ENCODE data around the gene XXYLT1.

The XXYLT1 gene

DNA sequence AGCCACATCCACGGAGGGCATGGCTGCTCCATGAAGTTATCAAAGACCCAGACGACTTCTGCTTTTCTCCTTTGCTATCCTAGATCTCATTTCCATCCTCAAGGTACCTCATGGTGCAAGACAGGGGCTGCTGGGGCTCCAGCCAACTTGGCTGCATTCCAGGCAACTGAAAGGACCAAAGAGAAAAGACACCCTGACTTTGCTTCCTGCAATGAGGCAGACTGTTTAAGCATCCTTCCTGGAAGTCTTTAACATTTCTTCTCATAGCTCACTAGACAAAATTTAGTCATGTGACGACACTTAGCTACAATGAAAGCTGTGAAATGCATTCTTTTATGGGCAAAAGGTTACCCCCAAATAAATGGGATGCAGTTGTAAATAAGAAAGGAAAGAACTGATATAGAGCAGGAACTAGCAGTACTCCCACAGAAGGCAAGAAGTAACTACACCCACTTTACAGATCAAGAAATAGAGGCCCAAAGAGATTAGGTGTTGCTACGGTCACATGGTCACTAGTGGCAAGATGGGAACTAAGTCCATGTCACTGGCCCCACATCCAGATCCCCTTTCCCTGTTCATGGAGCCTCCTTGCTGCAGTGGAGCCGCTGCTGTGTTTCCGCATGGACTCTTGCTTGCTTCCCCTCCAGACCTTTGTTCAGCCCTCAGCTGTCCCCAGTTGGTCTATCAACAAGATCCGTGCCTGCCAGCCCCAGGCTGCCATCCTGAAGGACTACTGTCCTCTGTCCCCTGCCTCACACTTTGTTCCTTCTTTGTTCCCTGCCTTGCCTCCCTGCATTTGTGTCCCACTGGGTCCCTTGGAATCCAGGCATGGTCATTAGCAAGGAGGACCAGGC is 107.0 kb downstream of the XXYLT1 start:
- DNase-seq: peak; percentile 27

DNA sequence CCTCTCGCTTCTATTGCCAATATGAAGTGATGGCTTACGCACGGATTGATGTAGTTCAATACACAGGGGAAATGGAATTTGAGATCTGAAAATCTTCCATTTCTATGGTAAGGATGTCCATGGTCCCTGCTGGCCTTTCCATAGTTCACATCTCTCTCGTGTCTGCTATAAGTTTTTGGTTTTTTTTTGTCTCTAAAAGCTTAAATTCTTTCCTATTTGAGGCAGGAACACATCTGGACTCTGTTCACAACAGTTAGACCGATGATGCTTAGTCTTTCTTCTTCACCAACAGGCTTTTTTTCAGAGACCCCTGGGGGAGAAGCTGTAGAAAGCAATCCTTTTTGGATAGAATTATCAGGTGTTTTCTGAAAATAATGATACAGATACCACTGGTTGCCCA is 108.1 kb downstream of the XXYLT1 start:
- DNase-seq: no peak

DNA sequence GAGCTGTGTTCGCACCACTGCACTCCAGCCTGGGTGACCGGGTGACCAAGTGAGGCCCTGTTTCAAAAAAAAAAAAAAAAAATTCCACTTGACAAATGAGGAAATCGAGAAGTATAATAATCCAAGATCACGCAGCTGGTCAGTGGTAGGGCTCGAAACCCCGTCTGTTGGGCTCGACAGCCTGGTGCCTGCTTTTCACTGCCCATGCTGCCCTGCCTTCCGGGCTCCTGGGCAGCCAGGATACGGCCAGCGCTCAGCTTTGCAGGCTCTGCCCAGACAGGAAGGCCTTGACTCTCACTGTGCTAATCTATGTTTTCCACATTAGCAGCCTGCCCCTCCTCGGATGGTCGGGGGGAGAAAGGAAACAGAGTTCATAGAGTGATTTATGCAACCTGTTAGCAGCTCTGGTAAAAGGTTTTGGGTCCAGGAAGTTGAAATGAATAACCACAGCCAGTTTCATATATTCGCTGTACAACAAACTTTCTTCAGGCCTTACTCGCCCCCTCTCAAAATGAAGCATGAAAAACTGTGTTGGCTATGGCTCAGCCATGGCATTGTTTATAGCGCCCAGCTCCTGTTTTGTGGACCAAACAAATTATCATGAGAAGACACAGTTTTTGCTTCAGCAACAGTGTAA is 108.8 kb downstream of the XXYLT1 start:
- DNase-seq: peak; percentile 72

DNA sequence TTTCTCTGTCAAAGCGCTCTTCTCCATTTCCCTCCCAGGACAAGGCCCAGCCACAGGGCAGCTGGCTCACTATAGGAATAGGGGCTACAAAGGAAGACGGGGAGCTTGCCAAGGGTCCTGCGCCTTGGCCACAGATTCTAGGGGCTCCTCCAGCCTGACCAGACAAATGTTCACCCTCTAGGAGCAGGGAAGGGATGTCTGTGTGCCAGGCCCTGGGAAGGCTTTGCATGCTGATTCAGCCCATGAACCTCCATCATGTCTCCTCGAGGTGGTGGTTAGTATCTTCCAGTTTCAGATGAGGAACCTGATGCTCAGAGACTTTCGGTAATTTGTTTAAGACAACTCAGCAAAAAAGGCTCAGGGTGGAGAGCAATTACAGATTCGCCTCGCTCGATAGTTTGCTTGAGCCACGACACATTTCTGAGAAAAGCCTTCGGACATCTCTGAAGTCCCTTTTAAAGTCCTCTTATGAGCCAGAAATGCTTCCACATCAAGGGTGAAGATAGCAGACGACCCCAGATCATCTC is 110.0 kb downstream of the XXYLT1 start:
- DNase-seq: no peak

DNA sequence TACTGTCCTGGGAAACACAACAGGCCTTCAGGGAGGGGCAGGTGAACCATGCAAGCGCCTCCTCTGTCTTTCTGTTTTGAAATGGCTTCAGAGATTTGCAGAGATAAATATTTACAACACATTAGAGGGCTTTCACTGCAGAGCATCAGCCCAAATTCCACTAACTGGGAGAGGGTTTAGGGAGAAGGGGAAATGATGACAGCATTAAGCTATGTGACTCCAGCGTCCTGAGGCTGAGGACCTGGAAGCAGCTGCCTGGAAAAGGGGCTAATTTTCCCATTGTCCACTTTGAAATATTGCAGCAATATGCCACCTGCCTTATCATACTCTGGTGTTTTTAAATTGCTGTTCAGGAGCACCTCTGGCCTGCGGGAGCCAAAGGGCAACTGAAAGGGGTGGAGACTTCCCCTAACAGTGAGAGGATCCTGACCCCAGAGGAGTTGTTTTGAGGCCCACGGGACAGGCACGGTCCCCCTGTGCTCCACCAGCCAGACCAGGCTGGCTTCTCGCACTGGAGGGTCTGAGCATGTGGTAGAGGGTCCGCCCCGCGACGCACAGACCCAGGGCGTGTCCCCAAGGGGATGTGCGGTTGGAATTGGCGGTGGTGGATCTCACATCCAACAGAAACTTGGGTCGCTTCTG is 110.6 kb downstream of the XXYLT1 start:
- no peak for DNase-seq

DNA sequence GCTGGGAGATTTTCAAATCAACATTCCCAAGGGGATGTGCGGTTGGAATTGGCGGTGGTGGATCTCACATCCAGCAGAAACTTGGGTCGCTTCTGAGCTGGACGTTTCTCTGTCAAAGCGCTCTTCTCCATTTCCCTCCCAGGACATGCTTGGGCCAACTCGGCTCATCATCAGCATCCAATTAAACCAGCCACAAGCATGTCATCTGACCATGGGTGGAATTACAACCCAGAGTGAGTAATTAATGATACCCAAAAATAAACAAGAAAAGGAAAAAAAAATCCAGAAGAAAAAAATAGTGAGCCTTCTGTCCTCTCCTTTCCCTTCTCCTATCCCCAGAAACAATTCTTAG is 111.2 kb downstream of the XXYLT1 start:
- no peak for DNase-seq

DNA sequence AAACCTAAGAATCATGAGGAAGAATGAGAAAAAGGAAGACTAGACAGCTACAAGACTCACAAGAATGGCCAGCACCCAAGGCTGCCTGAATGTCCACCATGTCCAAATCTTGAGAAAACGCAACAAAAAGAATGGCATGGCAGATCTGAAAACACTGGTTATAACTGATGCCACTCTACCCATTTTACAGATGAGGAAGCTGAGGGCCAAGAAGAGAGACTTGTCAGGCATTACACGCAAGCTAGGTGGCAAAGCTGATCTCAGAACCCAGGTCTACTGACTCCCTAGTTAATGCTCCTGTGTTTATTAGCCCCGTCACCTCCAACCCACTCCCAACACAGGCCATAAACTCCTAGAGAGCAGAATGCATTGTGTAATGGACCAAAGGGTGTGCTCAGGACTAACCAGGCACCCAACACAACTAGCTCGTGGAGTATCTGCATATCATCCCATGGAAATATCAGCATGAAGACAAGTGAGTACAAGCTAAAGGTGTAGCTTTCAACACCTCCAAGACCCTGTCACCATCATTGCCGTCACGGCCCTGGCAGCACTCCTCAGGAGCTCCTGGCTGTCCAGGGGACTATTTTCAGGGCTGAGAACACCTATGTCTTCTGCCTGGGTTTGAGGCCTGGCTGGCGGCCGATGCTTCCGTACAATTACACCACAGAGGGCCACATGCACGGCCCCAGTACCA is 111.7 kb downstream of the XXYLT1 start:
- no peak for DNase-seq

DNA sequence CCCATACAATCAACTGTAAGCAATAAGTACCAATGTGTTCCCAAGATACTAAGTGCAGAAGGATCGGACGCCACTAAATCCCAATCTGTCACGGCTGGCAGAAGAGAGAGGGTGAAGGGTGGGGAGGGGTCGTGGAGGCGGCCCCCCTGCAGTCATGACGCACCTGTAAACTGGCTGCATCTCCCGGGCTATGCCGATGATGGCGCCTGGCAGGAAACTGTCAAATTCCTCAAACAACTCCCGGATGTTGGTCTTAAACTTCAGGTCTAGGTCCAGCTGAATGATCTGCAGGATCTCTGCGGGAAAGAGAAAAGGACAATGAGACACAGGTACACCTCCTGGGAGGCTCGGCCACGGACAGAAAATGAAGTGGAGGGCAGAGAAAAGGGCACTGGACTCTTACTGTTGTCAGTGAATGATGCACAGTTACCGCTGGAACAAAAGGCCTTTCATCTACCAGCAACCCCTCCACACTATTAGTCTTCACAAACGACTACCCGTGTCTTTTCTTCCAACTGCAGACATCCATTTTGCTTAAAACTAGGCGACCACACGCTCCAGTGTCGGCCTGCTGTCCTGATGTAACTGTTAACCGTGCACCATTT is 114.6 kb downstream of the XXYLT1 start:
- no peak for DNase-seq

DNA sequence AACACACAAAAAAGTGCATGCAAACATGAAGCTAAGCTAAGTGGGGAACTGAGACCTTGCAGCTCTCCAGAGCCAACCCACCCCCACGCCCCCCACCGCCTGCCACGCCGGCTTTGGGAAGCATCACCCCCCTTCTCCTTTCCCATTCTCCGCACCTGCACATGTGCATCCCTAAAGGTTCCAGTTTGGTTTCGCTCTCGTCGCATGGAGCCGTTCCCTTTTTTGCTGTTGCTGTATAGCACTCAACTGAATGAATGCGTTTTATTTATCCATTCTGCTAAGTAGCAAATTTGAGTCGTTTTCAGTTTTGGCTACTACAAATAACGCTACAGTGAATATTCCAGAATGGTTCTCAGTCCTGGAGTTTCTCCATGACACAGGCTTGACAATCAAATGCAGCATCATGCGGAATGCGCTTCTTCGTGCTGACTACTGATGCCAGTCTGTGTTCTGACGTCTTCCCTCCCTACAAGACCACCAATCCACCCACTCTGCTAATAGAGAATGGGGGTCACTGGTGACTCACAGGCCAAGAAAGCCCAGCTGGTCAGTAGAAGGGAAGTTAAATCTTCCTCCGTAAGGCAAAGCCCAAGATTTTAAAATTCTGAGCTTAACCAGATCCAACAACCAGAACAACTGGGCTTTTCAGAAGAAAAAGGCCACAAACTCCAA is 115.3 kb downstream of the XXYLT1 start:
- DNase-seq: no peak

DNA sequence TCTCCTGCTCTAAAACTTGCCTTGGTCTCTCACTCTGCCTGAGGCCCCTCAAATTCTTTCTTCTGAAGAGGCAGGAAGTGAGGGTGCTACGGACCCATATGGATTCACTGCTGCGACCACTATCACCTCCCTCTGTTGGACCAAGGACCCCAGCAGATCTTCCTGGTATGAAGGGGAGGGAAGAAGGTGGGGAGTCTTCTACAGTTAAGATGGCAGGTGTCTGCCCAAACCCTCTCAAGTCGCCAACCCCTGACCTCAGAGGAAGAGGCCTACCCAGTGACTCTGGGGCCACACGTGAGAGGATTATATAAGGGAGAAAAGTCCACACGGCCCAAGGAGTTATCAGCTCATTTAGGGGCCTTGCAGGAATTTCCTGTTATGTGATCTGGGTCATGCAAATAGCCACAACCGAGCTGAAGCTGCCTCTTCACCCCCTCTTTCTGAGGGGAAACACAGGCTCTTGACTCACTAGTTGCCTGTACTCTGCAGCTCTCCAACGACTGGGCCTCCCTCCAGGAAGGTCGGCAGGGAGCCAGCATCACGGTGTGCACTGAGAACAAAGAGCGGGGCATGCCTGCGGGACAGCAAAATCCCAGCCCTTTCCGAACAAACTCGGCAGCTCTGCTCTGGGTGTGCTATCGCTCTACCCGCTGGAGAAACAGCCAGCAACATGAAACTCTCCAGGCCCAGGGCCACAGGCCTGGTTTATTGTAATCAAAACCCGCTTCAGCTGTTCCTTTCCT is 116.0 kb downstream of the XXYLT1 start:
- peak; percentile 48 for DNase-seq

DNA sequence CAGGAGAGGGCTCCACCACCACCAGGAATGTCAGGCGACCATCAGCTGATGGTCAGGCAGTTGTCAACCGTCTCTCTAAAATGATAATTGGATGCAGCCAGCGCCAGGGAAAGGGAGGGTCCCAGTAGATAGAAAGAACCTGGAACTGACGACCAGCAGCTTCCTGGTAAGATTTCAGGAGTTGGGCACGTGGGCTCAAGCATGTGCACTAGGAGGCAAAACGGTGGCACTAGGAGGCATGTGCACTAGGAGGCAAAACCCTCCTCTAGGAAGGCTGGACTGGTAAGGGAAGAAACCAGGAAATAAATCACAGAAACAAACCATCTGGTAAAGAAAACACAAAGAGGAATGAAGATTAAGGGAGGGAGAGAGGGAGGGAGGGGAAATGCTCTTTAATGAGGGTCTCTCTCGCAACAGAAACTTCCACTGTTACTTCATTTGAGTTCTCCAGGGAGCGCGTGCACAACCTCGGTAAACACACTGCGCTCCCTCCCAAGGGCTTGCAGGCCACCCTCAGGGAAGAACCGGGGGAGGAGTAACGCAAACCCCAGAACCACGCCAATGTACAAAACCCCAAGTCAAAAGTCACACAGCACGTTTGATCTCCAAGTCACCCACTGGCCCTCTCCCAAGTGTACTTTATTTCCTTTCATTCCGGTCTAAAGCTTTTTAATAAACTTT is 116.7 kb downstream of the XXYLT1 start:
- peak; percentile 34 for DNase-seq

DNA sequence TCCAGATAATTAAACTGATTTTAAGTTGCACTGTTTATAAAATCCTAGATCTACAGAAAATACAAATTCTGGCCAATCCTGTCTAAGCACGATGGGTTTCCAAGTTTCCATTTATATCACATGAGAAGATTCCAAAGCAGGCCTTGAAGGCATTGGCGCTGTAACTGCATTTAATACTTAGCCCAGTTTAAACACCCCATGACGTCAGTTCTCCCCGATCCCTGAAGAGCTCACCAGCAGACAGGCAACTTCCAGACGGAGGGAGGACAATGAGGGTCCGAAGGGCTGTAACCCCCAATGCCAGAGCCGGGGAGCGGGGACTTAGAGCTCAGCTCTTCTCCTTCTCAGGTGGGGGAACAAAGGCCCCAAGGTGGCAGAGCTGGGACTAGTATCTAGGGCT is 117.3 kb downstream of the XXYLT1 start:
- no peak for DNase-seq

DNA sequence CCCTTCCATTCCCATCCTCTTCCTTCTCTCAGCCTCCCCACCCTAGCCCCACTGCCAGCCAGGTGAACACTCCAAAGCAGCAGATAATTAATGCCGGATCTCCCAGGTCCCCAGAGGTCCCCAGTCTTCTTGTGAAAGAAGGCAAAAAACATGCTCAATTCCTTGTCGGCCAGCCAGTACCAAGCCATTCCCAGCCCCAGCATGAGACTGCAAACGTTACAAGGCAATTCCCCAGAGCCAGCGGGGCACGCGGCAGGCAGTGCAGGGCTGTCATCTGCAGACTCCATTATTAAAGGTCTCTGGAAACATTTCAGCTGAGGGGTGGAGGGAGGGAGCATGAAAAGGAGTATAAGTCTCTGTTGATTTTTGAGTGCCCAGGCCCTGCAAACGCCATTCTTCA is 117.8 kb downstream of the XXYLT1 start:
- DNase-seq: no peak

DNA sequence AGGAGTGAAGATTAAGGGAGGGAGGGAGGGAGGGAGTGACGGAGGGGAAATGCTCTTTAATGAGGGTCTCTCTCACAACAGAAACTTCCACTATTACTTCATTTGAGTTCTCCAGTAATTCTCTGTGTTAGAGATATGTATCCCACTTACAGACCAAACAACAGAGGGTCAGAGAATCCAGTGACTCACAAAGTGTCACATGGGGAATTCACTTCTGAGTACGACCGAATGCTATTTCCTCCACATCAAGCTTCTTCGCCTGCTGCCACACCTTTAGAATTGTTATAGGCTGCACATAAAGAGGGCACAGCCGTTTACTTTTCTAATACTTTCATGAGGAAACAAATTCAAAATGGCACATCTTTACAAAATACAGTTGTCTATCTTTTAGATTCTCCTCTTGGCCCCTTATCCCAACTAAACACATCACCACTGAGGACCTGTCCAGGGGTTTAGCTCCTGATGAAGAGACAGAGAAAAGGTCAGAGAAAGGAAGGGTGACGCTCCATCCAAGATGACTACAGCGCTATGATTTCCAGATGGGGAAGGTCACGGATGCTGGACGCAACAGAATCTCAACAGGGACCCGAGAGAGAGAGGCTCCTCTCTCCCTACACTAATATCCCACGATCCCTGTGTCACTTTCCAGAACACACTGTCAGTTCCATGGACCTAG is 119.0 kb downstream of the XXYLT1 start:
- no peak for DNase-seq

DNA sequence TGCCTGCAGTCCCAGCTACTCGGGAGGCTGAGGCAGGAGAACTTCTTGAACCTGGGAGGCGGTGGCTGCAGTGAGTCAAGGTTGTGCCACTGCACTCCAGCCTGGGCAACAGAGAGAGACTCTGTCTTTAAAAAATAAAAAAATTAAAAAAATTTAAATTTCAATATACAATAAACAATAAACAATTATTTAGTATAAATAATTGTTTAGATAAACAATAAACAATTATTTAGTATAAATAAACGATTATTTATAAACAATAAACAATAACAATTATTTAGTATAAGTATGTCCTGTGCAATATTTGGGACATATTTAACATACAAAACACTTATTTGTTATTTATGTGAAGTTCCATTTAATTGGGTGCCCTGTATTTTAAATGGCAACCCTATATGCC is 119.6 kb downstream of the XXYLT1 start:
- DNase-seq: no peak

DNA sequence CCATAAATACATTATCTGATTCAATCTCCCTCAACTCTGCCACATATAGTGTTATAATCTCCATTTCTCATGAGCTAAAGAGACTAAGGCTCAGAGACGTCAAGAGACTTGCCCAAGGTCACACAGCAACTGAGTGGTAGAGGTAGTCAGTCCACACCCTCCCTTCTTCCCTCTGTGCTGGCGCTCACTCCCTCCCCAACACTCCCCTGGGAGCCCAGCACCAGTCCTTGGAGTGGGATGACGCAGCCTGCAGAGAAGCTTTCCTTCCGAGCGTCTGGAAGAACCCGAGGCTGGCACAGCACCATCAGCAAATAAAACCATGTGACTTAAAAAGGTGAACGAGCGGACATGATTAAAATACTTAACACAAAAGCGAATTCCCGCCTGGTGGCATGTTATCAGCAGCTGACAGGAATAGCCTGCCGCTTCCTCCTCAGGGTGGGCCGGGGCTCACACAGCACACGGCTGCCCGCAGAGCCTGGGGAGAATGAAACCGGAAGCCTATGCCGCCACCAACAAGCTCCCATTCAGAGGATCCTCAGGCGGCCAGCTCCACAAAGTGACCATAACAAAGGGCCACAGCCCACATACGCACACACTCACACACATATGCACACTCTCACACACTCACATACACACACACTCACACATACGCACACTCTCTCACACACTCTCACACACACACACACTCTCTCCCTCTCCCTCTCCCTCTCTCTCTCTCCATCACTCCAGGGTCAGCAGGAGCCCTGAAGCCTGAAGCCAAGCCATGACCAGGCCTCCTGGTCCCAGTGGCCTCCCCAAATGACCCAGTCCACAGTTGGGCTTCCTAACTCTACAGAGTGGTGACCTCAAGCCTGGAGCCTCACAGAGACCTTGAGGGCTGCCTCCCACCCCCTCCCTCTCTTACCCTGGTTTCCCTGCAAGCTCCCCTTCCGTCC is 120.5 kb downstream of the XXYLT1 start:
- DNase-seq: peak; percentile 53

DNA sequence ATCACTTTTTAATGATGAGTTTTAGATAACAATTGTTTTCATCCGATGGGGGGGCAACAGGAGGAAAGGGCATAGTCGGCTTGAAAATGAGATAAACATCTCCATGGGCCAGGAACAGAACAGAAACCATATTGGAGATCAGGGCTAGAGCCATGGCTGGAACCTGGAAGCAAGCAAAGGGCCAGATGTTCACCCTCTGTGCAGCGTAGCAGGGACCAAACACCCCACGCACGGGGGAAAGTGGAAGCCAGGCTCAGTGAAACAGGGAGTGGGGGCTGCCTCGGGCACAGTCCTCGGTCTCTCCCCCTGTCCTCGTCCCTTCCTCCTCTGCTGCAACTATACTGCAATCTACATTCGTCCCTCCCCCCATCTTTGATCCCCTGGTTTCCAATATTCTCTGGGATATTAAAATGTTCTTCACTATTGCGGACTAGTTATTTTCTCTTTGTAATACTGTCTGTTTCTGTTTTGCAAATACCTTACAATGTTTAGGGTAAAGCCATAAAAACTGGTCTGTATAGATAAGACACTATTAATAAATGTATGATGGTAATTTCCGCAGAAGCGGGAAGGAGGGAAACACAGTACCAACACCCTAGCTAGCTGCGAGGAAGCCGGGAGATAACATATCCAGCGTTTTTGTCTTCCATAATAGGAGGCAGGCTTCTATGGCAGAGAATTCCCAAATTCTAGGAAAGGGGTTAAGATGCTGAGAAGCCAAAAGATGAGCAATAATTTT is 121.5 kb downstream of the XXYLT1 start:
- DNase-seq: no peak

DNA sequence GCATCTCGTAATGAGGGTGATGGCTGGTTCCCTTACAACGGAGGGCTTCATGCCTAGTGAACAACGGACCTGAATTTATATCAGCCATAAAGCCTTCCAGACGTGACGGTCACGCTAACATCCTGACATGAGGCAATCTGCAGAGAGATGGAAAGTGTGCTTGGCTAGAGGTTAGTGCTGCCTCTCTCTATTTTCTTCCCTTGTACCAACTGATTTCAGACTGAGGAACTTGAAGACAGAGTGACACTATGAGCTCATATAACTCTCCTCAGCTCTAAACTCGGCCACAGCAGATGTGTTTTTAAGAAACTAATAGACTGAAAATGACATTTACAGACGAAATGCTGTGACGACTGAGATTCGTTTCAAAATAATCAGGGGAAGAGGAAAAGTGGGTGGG is 122.4 kb downstream of the XXYLT1 start:
- DNase-seq: peak; percentile 7

Measured in MV-4-11 (cell line).